OCI-LY3 (cell line): ENCODE measurements around the gene PLK4.

Source experiments
- EZH2phosphoT487 ChIP-seq: fragments of 200-600 bp; shearing (Covaris generic); IDR thresholded peaks from 2 replicates; pipeline ENCODE4 v1.6.1; 2018; ENCODE audit warnings: antibody characterized with exemption, mixed run types, low read depth
- TF ChIP-seq, protein P1 (sequence below): fragments of 200-600, 300-600 bp; sonication (generic); IDR thresholded peaks from 2 replicates; pipeline ENCODE4 v1.5.1; 2014; ENCODE audit warnings: antibody characterized with exemption, low read length, low read depth

DNA sequence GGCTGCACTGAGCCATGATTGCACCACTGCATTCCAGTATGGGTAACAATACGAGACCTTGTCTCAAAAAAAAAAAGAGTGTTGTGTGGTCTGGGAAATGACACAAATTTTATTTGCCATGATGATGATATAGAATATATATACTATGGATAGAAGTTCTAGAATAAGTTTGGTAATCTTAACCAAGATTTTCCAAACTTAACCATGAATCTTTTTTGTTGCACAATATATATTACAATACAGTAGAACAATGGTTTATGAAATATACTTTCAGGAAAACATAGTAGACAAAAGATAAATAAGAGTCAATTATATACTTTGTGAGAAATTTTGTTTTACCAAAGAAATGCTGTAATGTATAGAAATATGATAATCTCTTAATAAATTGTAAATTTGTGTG lies 49.5 kb downstream of the PLK4 start:
- TF ChIP-seq, protein P1, sequence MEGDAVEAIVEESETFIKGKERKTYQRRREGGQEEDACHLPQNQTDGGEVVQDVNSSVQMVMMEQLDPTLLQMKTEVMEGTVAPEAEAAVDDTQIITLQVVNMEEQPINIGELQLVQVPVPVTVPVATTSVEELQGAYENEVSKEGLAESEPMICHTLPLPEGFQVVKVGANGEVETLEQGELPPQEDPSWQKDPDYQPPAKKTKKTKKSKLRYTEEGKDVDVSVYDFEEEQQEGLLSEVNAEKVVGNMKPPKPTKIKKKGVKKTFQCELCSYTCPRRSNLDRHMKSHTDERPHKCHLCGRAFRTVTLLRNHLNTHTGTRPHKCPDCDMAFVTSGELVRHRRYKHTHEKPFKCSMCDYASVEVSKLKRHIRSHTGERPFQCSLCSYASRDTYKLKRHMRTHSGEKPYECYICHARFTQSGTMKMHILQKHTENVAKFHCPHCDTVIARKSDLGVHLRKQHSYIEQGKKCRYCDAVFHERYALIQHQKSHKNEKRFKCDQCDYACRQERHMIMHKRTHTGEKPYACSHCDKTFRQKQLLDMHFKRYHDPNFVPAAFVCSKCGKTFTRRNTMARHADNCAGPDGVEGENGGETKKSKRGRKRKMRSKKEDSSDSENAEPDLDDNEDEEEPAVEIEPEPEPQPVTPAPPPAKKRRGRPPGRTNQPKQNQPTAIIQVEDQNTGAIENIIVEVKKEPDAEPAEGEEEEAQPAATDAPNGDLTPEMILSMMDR, result no peak
- no peak for TF ChIP-seq EZH2phosphoT487
